Measurements from ENCODE around the gene VPS45. TPM values are rescaled to one million over a fixed set of nuclear protein-coding genes. Genes with fewer than 3 reads are reported as not detected.

Gene VPS45
- total RNA-seq, 1 donor from 2014 or later, result 34.0 TPM

- Histone ChIP-seq H3K4me2 (ENCODE audit: low read length) (peak overlapping the region; percentile 99), H3K27ac (ENCODE audit: low read depth, low read length) (peak overlapping the region; percentile 83), H3K4me3 (ENCODE audit: insufficient read depth, low read depth, low read length) (peak overlapping the region; percentile 89), H3K9me3 (ENCODE audit: insufficient read depth, low read depth, low read length) (no peaks in the 10 kb centered on the region), H3K79me2 (ENCODE audit: insufficient read depth, low read length) (peaks cover 67% of the 10 kb centered on the region), H2AFZ (ENCODE audit: low read depth, low read length) (no peak overlapping the region), H3K4me1 (ENCODE audit: insufficient read depth, low read length) (peaks cover 50% of the 10 kb centered on the region), H3K27me3 (ENCODE audit: insufficient read depth, low read length) (no peaks in the 10 kb centered on the region), H3K36me3 (ENCODE audit: insufficient read depth, low read length) (peaks cover 31% of the 10 kb centered on the region), H4K20me1 (ENCODE audit: insufficient read depth, low read length) (peaks cover 52% of the 10 kb centered on the region), H3K9ac (ENCODE audit: low read length) (peak overlapping the region; percentile 88)
- H3K27me3 Mint-ChIP-seq (ENCODE audit: low read depth, unreplicated experiment), result no peaks in the 10 kb centered on the region
- H3K9me3 Mint-ChIP-seq (ENCODE audit: unreplicated experiment), result no peaks in the 10 kb centered on the region
- TF ChIP-seq EZH2 (IDR thresholded peaks at IDR 0.05; ENCODE audit: insufficient read depth, low read length), result no peak
- TF ChIP-seq CTCF (IDR thresholded peaks at IDR 0.05; ENCODE audit: insufficient read depth, low read depth, low read length), result no peak
- H3K36me3 Mint-ChIP-seq (ENCODE audit: low read depth, unreplicated experiment), result peaks cover 22% of the 10 kb centered on the region
- DNase-seq (ENCODE audit: low read depth) (no peak), FAIRE-seq (no peak)
- peaks cover 35% of the 10 kb centered on the region for H3K4me1 Mint-ChIP-seq (ENCODE audit: low read depth, unreplicated experiment)
- H3K4me3 Mint-ChIP-seq (ENCODE audit: unreplicated experiment), result peak overlapping the region; percentile 97
- H3K27ac Mint-ChIP-seq (ENCODE audit: unreplicated experiment), result peak overlapping the region; percentile 83
Observed at GRCh38 chr1:150151291-150152181, 84.0 kb downstream of the VPS45 start.

- H3K4me1 Mint-ChIP-seq (ENCODE audit: low read depth, unreplicated experiment), result peaks cover 35% of the 10 kb centered on the region
- no peak overlapping the region for H2AFZ ChIP-seq (ENCODE audit: low read depth, low read length)
- no peaks in the 10 kb centered on the region for H3K27me3 Mint-ChIP-seq (ENCODE audit: low read depth, unreplicated experiment)
- DNase-seq (ENCODE audit: low read depth), result no peak
- no peaks in the 10 kb centered on the region for H3K27me3 ChIP-seq (ENCODE audit: insufficient read depth, low read length)
- peaks cover 36% of the 10 kb centered on the region for H3K36me3 ChIP-seq (ENCODE audit: insufficient read depth, low read length)
- H3K27ac Mint-ChIP-seq (ENCODE audit: unreplicated experiment), result peak overlapping the region; percentile 54
- peaks cover 73% of the 10 kb centered on the region for H3K79me2 ChIP-seq (ENCODE audit: insufficient read depth, low read length)
- no peak for TF ChIP-seq CTCF (IDR thresholded peaks at IDR 0.05; ENCODE audit: insufficient read depth, low read depth, low read length)
- no peak for TF ChIP-seq EZH2 (IDR thresholded peaks at IDR 0.05; ENCODE audit: insufficient read depth, low read length)
- H3K4me1 ChIP-seq (ENCODE audit: insufficient read depth, low read length), result peaks cover 56% of the 10 kb centered on the region
- H3K4me3 Mint-ChIP-seq (ENCODE audit: unreplicated experiment), result peak overlapping the region; percentile 97
- H3K9ac ChIP-seq (ENCODE audit: low read length), result peak overlapping the region; percentile 88
- H4K20me1 ChIP-seq (ENCODE audit: insufficient read depth, low read length), result peaks cover 58% of the 10 kb centered on the region
- peaks cover 25% of the 10 kb centered on the region for H3K36me3 Mint-ChIP-seq (ENCODE audit: low read depth, unreplicated experiment)
- H3K4me3 ChIP-seq (ENCODE audit: insufficient read depth, low read depth, low read length), result peak overlapping the region; percentile 89
- H3K9me3 Mint-ChIP-seq (ENCODE audit: unreplicated experiment), result no peaks in the 10 kb centered on the region
- H3K27ac ChIP-seq (ENCODE audit: low read depth, low read length), result peak overlapping the region; percentile 83
- no peaks in the 10 kb centered on the region for H3K9me3 ChIP-seq (ENCODE audit: insufficient read depth, low read depth, low read length)
- peak overlapping the region; percentile 99 for H3K4me2 ChIP-seq (ENCODE audit: low read length)
- no peak for FAIRE-seq
Observed at GRCh38 chr1:150152182-150152536, 84.6 kb downstream of the VPS45 start.
